Duodenal mucosa (tissue), 2 donors: Measurements from ENCODE around the gene EPN1.
"Not testable (repeated sequence)": the region's sequence is repeated elsewhere in the genome, so short reads cannot be mapped to it uniquely, and the experiment has no call there.

Source experiments
- H3K27ac ChIP-seq: one replicate; pipeline ENCODE4 v1.7.0; 2013; ENCODE audit warnings: low read depth, low read length
- H3K27me3 ChIP-seq, 2 donors: one replicate each; pipeline ENCODE4 v1.7.0; 2013; ENCODE audit warnings: low read length in 2 of 2, control low read depth in 1 of 2; ENCODE audit not compliant: insufficient read depth in 2 of 2, control insufficient read depth in 1 of 2
- H3K36me3 ChIP-seq, 2 donors: one replicate each; pipeline ENCODE4 v1.7.0; 2013; ENCODE audit warnings: low read length in 2 of 2, control low read depth in 1 of 2; ENCODE audit not compliant: insufficient read depth in 2 of 2, control insufficient read depth in 1 of 2
- H3K4me1 ChIP-seq, 2 donors: one replicate each; pipeline ENCODE4 v1.7.0; 2013; ENCODE audit warnings: low read length in 2 of 2, control low read depth in 1 of 2; ENCODE audit not compliant: insufficient read depth in 2 of 2, control insufficient read depth in 1 of 2
- H3K4me3 ChIP-seq, 2 donors: one replicate each; pipeline ENCODE4 v1.7.0; 2013; ENCODE audit warnings: low read length in 2 of 2, low read depth in 1 of 2
- H3K9ac ChIP-seq, 2 donors: one replicate each; pipeline ENCODE4 v1.7.0; 2013; ENCODE audit warnings: low read length in 2 of 2, low read depth in 1 of 2
- H3K9me3 ChIP-seq, 2 donors: one replicate each; pipeline ENCODE4 v1.7.0; 2013; ENCODE audit warnings: low read length in 2 of 2, control low read depth in 1 of 2; ENCODE audit not compliant: control insufficient read depth in 1 of 2

Gene EPN1

DNA sequence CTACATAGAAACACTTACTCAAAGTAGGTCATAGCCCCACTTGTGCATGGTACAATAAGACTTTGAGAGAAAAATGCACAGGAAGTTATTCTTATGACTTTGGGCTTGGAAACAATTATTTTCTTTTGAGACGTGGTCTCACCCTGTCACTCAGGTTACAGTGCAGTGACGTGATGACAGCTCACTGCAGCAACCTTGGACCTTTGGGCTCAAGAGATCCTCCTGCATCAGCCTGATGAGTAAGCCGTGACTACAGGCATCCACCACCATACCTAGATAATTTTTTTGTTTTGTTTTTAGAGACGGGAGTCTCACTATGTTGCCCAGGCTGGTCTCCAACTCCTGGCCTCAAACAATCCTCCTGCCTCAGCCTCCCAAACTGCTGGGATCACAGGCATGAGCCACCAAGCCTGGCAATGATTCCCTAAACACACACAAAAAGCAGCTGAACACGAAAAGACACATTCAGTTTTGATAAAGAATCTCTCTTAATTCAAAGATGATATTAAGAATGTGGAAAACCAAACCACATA, 45.3 kb downstream of the EPN1 start:
- no peak overlapping the region for H3K27ac ChIP-seq
- H3K9ac ChIP-seq: no peak overlapping the region
- H3K4me1 ChIP-seq: no peaks in the 10 kb centered on the region
- no peaks in the 10 kb centered on the region for H3K36me3 ChIP-seq
- no peak overlapping the region for H3K4me3 ChIP-seq
- H3K27me3 ChIP-seq: peaks cover 0 to 5% of the 10 kb centered on the region in 2 donors
- peaks cover 0 to 5% of the 10 kb centered on the region in 2 donors for H3K9me3 ChIP-seq

- Histone ChIP-seq H3K4me3 (no peak overlapping the region), H3K27me3 (peaks cover 0 to under 1% of the 10 kb centered on the region in 2 donors), H3K9me3 (peaks cover 0 to 5% of the 10 kb centered on the region in 2 donors), H3K4me1 (no peaks in the 10 kb centered on the region), H3K9ac (no peak overlapping the region), H3K36me3 (no peaks in the 10 kb centered on the region), H3K27ac (no peak overlapping the region)
Observed at GRCh38 chr19:55720801-55721200, 45.8 kb downstream of the EPN1 start.

DNA sequence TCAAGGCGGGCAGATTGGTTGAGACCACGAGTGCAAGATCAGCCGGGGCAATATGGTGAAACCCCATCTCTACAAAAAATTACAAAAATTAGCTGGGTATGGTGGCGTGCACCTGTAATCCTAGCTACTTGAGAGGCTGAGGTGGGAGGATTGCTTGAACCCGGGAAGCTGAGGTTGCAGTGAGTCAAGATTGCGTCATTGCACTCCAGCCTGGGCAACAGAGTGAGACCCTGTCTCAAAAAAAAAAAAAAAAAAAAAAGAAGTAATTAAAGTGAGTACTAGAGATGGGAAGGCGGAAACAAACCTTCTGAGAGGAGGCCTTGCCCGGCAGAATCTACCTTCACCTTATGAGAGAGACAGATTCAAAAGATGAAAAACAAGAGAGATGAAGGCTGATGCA, 48.5 kb downstream of the EPN1 start:
- Histone ChIP-seq H3K4me1 (no peaks in the 10 kb centered on the region), H3K36me3 (no peaks in the 10 kb centered on the region), H3K27ac (no peak overlapping the region), H3K27me3 (no peaks in the 10 kb centered on the region), H3K4me3 (no peak overlapping the region), H3K9me3 (peaks cover 0 to 5% of the 10 kb centered on the region in 2 donors), H3K9ac (no peak overlapping the region)

- H3K9me3 ChIP-seq, H3K4me3 ChIP-seq, H3K27me3 ChIP-seq, H3K36me3 ChIP-seq, H3K27ac ChIP-seq, H3K9ac ChIP-seq, H3K4me1 ChIP-seq: not testable (repeated sequence)
Observed at GRCh38 chr19:55730378-55730777, 55.4 kb downstream of the EPN1 start.

GRCh38 chr19:55738302-55738701, 63.3 kb downstream of the EPN1 start, which contains the start of gene NLRP9:
NLRP9 (minus strand) TSS chr19:55738402; CDS start chr19:55738374, 28 bp downstream.
- no peaks in the 10 kb centered on the region for H3K4me1 ChIP-seq
- no peak within 1 kb of the TSS for H3K9ac ChIP-seq

DNA sequence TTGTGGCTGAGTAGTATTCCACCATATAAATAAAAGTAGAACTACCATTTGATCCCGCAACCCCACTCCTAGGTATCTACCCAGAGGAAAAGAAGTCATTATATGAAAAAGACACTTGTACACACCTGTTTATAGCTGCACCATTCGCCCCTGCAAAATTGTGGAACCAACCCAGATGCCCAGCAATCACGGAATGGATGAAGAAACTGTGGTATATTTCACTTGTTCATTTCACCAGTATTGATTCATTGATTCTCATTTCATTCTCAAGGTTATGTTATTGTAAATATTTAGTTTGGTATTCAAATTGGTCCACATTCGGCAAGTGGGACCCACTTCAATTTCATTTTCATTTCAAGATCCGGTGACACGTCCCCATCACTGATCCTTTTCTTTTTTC, 75.7 kb downstream of the EPN1 start:
- no peak overlapping the region for H3K27ac ChIP-seq
- no peaks in the 10 kb centered on the region for H3K27me3 ChIP-seq
- no peak overlapping the region for H3K9ac ChIP-seq
- no peaks in the 10 kb centered on the region for H3K36me3 ChIP-seq
- H3K9me3 ChIP-seq: no peaks in the 10 kb centered on the region
- no peak overlapping the region for H3K4me3 ChIP-seq
- H3K4me1 ChIP-seq: peaks cover 0 to 6% of the 10 kb centered on the region in 2 donors

More at GRCh38 chr19:55738302-55738701, 63.3 kb downstream of the EPN1 start, which contains the start of gene NLRP9:
- H3K27ac ChIP-seq: no peak within 1 kb of the TSS
- H3K4me3 ChIP-seq: no peak within 1 kb of the TSS
- no peaks in the 10 kb centered on the region for H3K27me3 ChIP-seq
- H3K36me3 ChIP-seq: no peaks in the 10 kb centered on the region
- no peaks in the 10 kb centered on the region for H3K9me3 ChIP-seq

DNA sequence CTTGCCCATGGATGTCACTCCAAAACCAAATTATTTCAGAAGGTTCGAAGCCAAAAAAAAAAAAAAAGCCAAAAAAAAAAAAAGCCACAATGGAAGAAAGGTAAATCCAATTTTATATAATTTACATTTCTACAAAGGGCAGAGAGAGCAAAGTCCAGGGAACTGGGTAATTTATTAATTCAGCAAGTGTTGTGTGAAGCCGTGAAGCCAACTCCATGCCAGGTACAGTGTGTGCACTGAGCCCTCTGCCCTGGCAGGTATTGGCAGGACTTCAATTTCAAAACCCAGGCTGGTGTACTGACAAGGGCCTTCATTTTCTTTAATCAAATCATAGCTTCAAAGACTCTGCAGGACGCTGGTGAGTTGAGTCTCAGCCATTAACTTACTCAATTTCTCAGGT, 78.4 kb downstream of the EPN1 start:
- no peak overlapping the region for H3K4me3 ChIP-seq
- no peak overlapping the region for H3K9ac ChIP-seq
- no peaks in the 10 kb centered on the region for H3K27me3 ChIP-seq
- H3K4me1 ChIP-seq: peaks cover 0 to 6% of the 10 kb centered on the region in 2 donors
- no peaks in the 10 kb centered on the region for H3K9me3 ChIP-seq
- H3K36me3 ChIP-seq: no peaks in the 10 kb centered on the region
- no peak overlapping the region for H3K27ac ChIP-seq

DNA sequence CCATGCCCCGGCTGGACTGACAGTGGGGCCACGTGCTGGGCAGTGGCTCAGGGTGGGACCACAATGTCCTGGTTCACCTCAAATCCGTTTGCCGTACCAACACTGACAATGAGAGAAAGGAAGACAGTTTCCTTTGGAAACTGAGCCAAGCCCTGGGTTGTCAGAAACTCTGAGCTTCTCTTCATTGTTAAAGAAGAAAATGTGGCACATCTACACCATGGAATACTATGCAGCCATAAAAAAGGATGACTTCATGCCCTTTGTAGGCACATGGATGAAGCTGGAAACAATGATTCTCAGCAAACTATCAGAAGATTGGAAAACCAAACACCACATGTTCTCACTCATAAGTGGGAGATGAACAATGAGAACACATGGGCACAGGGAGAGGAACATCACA, 81.8 kb downstream of the EPN1 start:
- H3K27me3 ChIP-seq, H3K36me3 ChIP-seq: not testable (repeated sequence)

DNA sequence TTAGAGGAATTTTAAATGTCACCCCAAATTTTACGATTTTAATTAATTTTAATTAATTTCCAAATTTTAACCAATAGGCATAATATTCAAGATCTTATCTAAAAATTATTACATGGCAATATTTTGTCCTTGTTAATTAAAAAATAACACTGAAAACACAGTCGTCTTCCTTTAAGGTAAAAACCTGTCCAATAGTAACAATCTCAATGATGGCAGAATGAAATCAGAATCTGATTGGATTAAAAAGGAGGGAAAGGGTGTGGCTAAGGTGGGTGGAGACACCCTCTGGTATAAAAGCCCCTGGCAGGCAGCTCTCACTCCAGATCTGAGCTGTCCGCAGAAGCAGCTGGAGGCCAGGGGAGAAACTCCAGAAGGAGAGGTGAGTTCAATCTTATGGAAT, 83.8 kb downstream of the EPN1 start, which contains the start of gene RFPL4A:
Gene RFPL4A, plus strand, starts transcription at position 301 of the 400 bp plus-strand sequence. CDS start 2,704 bp downstream, outside the sequence.
- not testable (repeated sequence) for H3K9ac ChIP-seq, H3K9me3 ChIP-seq, H3K36me3 ChIP-seq, H3K27ac ChIP-seq, H3K4me3 ChIP-seq, H3K4me1 ChIP-seq, H3K27me3 ChIP-seq

More for the DNA sequence above, 81.8 kb downstream of the EPN1 start:
- not testable (repeated sequence) for H3K4me3 ChIP-seq, H3K4me1 ChIP-seq, H3K27ac ChIP-seq, H3K9ac ChIP-seq, H3K9me3 ChIP-seq
